Neuron (in vitro differentiated cells): Measurements from ENCODE around the gene GSTT4.
"Not testable (repeated sequence)": the region's sequence is repeated elsewhere in the genome, so short reads cannot be mapped to it uniquely, and the experiment has no call there.

Experiments used
- H2AFZ ChIP-seq: one replicate; pipeline ENCODE4 v1.6.1; 2013; ENCODE audit warnings: low read depth, mild to moderate bottlenecking, inconsistent platforms, low read length, moderate library complexity
- H3K27me3 ChIP-seq: one replicate; pipeline ENCODE4 v1.6.1; 2013; ENCODE audit warnings: low read length; ENCODE audit not compliant: insufficient read depth
- H3K36me3 ChIP-seq: one replicate; pipeline ENCODE4 v1.6.1; 2013; ENCODE audit warnings: low read length; ENCODE audit not compliant: insufficient read depth
- H3K4me1 ChIP-seq: one replicate; pipeline ENCODE4 v1.6.1; 2013; ENCODE audit warnings: low read length; ENCODE audit not compliant: insufficient read depth
- H3K4me3 ChIP-seq: 2 replicates; pipeline ENCODE4 v1.5.1; 2013; ENCODE audit warnings: mild to moderate bottlenecking, low read length, moderate library complexity
- H3K9me3 ChIP-seq: one replicate; pipeline ENCODE4 v1.6.1; 2013; ENCODE audit warnings: low read length

The GSTT4 gene

GRCh38 chr22:23997092-23997491 lies 8.2 kb downstream of the GSTT4 start:
- H3K4me3 ChIP-seq = no peak overlapping the region
- no peaks in the 10 kb centered on the region for H3K4me1 ChIP-seq
- H2AFZ ChIP-seq = no peak overlapping the region
- no peaks in the 10 kb centered on the region for H3K36me3 ChIP-seq
- no peaks in the 10 kb centered on the region for H3K27me3 ChIP-seq
- H3K9me3 ChIP-seq = no peaks in the 10 kb centered on the region

- not testable (repeated sequence) for H3K9me3 ChIP-seq, H3K27me3 ChIP-seq, H3K4me3 ChIP-seq, H3K36me3 ChIP-seq, H2AFZ ChIP-seq, H3K4me1 ChIP-seq
These were observed 11.6 kb downstream of the GSTT4 start for GRCh38 chr22:23993581-23994177.

DNA sequence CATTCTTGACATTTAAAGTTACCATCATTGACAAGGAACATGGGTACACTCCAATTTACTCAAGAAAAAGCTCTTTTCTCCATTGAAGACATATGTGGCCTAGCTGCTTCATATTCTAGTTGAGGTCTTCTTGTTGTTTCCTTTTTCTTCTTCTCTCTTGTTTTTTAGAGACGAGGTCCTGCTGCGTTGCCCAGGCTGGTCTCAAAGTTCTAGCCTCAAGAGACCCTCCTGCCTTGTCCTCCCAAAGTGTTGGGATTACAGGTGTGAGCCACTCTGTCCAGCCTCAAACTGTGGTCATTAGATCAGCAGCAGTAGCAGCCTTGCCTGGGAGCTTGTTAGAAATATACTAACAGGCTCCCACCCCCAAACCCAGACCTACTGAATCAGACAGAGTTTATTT lies 12.2 kb downstream of the GSTT4 start:
- H3K9me3 ChIP-seq, H3K27me3 ChIP-seq, H3K4me1 ChIP-seq, H2AFZ ChIP-seq, H3K4me3 ChIP-seq, H3K36me3 ChIP-seq: not testable (repeated sequence)

DNA sequence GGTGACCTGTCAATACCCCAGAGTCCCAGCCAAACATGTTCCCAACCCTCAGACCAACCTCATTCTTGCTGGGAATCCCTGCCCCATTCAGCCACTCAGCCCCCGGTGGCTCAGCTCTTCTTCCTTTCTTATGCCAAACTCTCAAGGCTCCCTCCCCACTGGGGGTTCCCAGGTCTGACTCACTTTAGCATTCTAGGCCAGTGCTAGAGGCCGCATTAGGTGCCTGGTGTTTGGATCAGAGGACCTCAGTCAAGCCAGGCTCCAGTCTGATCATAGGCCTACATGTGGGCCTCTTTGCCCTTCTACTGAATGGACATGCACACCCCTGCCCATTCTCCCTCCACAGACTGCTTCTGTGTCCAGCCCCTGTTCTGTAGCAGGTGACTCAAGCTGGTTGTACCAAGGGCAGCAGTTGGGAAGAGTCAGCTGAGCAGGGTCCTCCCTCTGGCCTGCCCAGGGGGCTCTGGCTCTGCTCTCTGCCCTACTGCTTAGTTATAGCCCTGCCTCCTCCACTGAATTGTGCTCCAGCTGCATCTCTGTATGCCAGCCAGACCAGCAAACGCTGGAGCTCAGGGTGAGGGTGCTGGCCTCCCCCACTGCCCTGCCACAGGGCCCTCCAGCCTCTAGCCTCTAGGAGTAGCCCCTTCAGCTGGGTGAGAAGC lies 15.5 kb downstream of the GSTT4 start:
- not testable (repeated sequence) for H3K4me3 ChIP-seq, H3K9me3 ChIP-seq, H3K27me3 ChIP-seq, H3K4me1 ChIP-seq, H3K36me3 ChIP-seq, H2AFZ ChIP-seq

GRCh38 chr22:23986538-23987178 lies 18.6 kb downstream of the GSTT4 start:
- H3K27me3 ChIP-seq, H3K36me3 ChIP-seq, H3K4me3 ChIP-seq, H3K9me3 ChIP-seq, H3K4me1 ChIP-seq, H2AFZ ChIP-seq: not testable (repeated sequence)

GRCh38 chr22:23986089-23986488 lies 19.2 kb downstream of the GSTT4 start:
- H3K36me3 ChIP-seq, H2AFZ ChIP-seq, H3K4me3 ChIP-seq, H3K27me3 ChIP-seq, H3K4me1 ChIP-seq, H3K9me3 ChIP-seq: not testable (repeated sequence)

DNA sequence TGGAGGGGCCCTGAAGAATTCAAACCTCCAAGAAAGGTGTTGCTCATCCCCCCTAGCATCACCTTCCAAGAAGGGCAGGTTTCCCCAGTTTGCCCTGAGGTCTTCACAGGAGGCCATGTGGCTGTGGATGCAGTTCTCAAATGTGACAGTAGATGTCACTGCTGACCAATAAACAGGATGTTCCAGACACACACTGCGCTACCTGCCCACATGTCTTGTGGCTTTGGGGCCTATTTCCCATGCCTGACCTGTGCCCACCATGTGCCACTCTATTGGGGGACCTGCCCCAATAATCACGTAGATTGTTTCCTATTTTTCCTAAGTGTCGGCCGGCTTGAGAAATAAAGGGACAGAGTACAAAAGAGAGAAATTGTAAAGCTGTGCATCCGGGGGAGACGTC lies 20.8 kb downstream of the GSTT4 start:
- no peak overlapping the region for H2AFZ ChIP-seq
- no peaks in the 10 kb centered on the region for H3K36me3 ChIP-seq
- H3K9me3 ChIP-seq = no peaks in the 10 kb centered on the region
- H3K4me1 ChIP-seq = no peaks in the 10 kb centered on the region
- no peak overlapping the region for H3K4me3 ChIP-seq
- H3K27me3 ChIP-seq = no peaks in the 10 kb centered on the region

- not testable (repeated sequence) for H3K4me1 ChIP-seq, H3K4me3 ChIP-seq, H2AFZ ChIP-seq, H3K36me3 ChIP-seq, H3K9me3 ChIP-seq, H3K27me3 ChIP-seq
These were observed 24.7 kb downstream of the GSTT4 start for GRCh38 chr22:23980567-23980966.

- H3K36me3 ChIP-seq, H2AFZ ChIP-seq, H3K4me1 ChIP-seq, H3K4me3 ChIP-seq, H3K9me3 ChIP-seq, H3K27me3 ChIP-seq: not testable (repeated sequence)
These were observed 25.6 kb downstream of the GSTT4 start, which contains the start of gene GSTT2 for GRCh38 chr22:23979557-23980240. TSS of gene GSTT2 (plus strand) at chr22:23980134.

- H3K4me3 ChIP-seq = not testable (repeated sequence)
These were observed 27.9 kb downstream of the GSTT4 start for GRCh38 chr22:23977304-23977703.

GRCh38 chr22:23974836-23975352 lies 30.4 kb downstream of the GSTT4 start:
- not testable (repeated sequence) for H3K4me1 ChIP-seq, H3K9me3 ChIP-seq, H3K4me3 ChIP-seq, H3K27me3 ChIP-seq, H2AFZ ChIP-seq
- peaks cover 21% of the 10 kb centered on the region for H3K36me3 ChIP-seq

More at GRCh38 chr22:23977304-23977703, 27.9 kb downstream of the GSTT4 start:
- H3K27me3 ChIP-seq, H2AFZ ChIP-seq, H3K4me1 ChIP-seq, H3K9me3 ChIP-seq, H3K36me3 ChIP-seq: not testable (repeated sequence)

GRCh38 chr22:23974345-23974744 lies 30.9 kb downstream of the GSTT4 start, which contains the start of gene DDT:
TSS of gene DDT (minus strand) at chr22:23974441. CDS start at chr22:23974414, 27 bp downstream.
- not testable (repeated sequence) for H3K9me3 ChIP-seq, H2AFZ ChIP-seq, H3K4me3 ChIP-seq, H3K4me1 ChIP-seq, H3K27me3 ChIP-seq
- H3K36me3 ChIP-seq = peaks cover 25% of the 10 kb centered on the region

DNA sequence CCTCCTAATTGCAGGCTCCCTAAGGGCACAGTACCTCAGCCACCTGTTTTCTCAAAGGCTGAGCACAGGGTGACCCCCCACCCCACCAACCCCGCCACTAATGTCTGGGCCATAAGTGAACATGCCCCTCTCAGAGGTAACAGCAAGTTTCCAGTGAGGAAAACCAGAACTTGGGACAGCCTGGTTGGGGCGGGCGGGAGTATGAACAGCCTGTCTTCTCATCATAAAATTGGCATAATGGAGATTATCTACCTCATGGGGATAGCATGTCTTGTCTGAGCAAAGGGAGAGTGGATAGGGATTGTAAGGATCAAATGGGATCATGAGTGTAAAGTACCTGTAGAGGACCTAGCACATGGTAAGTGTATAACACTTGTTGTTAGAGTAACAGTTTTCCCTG lies 33.3 kb downstream of the GSTT4 start:
- peaks cover 29% of the 10 kb centered on the region for H3K36me3 ChIP-seq
- not testable (repeated sequence) for H3K27me3 ChIP-seq, H3K4me3 ChIP-seq, H3K9me3 ChIP-seq, H2AFZ ChIP-seq, H3K4me1 ChIP-seq
